Measurements from ENCODE around the gene ECI2. TPM values are rescaled to one million over a fixed set of nuclear protein-coding genes. Genes with fewer than 3 reads are reported as not detected.

The ECI2 gene
- total RNA-seq, 1 experiment from 2014 or later, result 61.4 TPM

- TF ChIP-seq PRDM15 (CRISPR knock-in tag; IDR thresholded peaks at IDR 0.05) (no peak), IRF1 (CRISPR knock-in tag; IDR thresholded peaks at IDR 0.05) (no peak), ZNF232 (CRISPR knock-in tag; IDR thresholded peaks at IDR 0.05) (0 out of 2 replicates have a peak, but pooled peaks have one; percentile 58), E2F1 (CRISPR knock-in tag; IDR thresholded peaks at IDR 0.05) (no peak), OVOL2 (CRISPR knock-in tag; IDR thresholded peaks at IDR 0.05; ENCODE audit: borderline replicate concordance) (no peak), SMAD4 (CRISPR knock-in tag; IDR thresholded peaks at IDR 0.05) (no peak), ARID4B (CRISPR knock-in tag; IDR thresholded peaks at IDR 0.05; ENCODE audit: borderline replicate concordance) (peak; percentile 72; the same call in 1 of the 2 replicates), CREM (CRISPR knock-in tag; IDR thresholded peaks at IDR 0.05) (no peak), FOXP1 (CRISPR knock-in tag; IDR thresholded peaks at IDR 0.05; ENCODE audit: borderline replicate concordance) (no peak), ATF3 (CRISPR knock-in tag; conservative IDR thresholded peaks at IDR 0.05) (no peak), ZNF317 (CRISPR knock-in tag; IDR thresholded peaks at IDR 0.05; ENCODE audit: borderline replicate concordance, low read depth) (no peak), HMGXB4 (CRISPR knock-in tag; IDR thresholded peaks at IDR 0.05) (peak; percentile 42; the same call in 1 of the 2 replicates), TEAD4 (CRISPR knock-in tag; IDR thresholded peaks at IDR 0.05) (no peak), ATF2 (CRISPR knock-in tag; IDR thresholded peaks at IDR 0.05; ENCODE audit: borderline replicate concordance, low read depth) (no peak), RELA (CRISPR knock-in tag; IDR thresholded peaks at IDR 0.05; ENCODE audit: borderline replicate concordance) (no peak), E2F5 (CRISPR knock-in tag; IDR thresholded peaks at IDR 0.05) (no peak), PRRX2 (CRISPR knock-in tag; IDR thresholded peaks at IDR 0.05) (no peak), SP1 (CRISPR knock-in tag; conservative IDR thresholded peaks at IDR 0.05) (peak; percentile 42; the same call in 1 of the 2 replicates), NR2C2 (CRISPR knock-in tag; IDR thresholded peaks at IDR 0.05) (no peak), MYBL2 (CRISPR knock-in tag; IDR thresholded peaks at IDR 0.05) (no peak)
Measured at GRCh38 chr6:4134841-4135664, at the start of gene ECI2 (continued).
